Stimulated activated CD8-positive, alpha-beta memory T cell treated with anti-CD3 and anti-CD28 coated beads, Interleukin-15, amount 100 ng/mL, for 48 hours (primary cell): ENCODE data around the gene PALM.
"Not testable (repeated sequence)": the region's sequence is repeated elsewhere in the genome, so short reads cannot be mapped to it uniquely, and the experiment has no call there.

Source experiments
- DNase-seq, 2 donors: peaks; one replicate each; pipeline ENCODE4 v3.0.0-alpha.2; 2020; ENCODE audit warnings: low read depth in 2 of 2

PALM gene

GRCh38 chr19:709196-709964 is 645 bp downstream of the PALM start:
- no peak for DNase-seq

GRCh38 chr19:709965-710571 is 1.3 kb downstream of the PALM start:
- DNase-seq: no peak

GRCh38 chr19:710767-711166 is 2.0 kb downstream of the PALM start:
- DNase-seq: no peak

- no peak for DNase-seq
Measured at GRCh38 chr19:711254-711653, 2.5 kb downstream of the PALM start.

- no peak for DNase-seq
Measured at GRCh38 chr19:715347-715746, 6.6 kb downstream of the PALM start.

DNA sequence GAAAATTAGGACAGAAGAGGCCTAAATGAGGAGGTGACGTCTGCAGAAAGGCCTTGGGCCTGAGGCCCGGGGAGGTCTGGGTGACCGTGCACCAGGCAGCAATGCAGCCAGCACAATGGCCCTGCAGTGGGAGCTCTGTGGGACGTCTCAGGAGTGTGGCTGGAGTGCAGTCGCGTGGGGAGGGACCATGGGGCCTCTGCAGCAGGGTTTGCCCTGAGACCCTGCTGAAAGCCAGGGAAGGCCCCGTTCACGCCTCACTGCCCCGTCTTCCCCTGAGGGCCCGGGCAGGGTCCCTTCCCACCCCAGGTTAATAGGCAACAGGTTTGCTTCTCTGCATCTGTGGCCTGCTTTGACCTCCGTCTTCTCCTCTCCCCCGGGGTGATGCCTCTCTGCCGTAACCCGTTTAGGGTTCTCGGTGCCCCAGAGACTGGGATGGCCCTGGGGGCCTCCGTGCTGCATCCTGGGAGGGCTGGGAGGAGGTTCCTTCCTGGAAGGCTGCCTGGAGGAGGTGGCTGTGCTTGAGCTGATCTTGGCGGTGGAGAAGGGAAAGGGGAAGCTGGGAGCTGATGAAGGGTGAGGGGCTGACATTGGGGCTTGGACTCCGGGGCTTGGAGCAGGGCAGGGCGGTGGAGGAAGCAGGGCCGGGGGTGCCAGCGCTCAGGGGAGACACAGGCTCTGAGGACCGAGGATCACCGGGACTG is 9.7 kb downstream of the PALM start:
- DNase-seq: no peak

- no peak for DNase-seq
Measured at GRCh38 chr19:718991-719512, 10.3 kb downstream of the PALM start.

GRCh38 chr19:719636-720344 is 11.1 kb downstream of the PALM start:
- DNase-seq: no peak

DNA sequence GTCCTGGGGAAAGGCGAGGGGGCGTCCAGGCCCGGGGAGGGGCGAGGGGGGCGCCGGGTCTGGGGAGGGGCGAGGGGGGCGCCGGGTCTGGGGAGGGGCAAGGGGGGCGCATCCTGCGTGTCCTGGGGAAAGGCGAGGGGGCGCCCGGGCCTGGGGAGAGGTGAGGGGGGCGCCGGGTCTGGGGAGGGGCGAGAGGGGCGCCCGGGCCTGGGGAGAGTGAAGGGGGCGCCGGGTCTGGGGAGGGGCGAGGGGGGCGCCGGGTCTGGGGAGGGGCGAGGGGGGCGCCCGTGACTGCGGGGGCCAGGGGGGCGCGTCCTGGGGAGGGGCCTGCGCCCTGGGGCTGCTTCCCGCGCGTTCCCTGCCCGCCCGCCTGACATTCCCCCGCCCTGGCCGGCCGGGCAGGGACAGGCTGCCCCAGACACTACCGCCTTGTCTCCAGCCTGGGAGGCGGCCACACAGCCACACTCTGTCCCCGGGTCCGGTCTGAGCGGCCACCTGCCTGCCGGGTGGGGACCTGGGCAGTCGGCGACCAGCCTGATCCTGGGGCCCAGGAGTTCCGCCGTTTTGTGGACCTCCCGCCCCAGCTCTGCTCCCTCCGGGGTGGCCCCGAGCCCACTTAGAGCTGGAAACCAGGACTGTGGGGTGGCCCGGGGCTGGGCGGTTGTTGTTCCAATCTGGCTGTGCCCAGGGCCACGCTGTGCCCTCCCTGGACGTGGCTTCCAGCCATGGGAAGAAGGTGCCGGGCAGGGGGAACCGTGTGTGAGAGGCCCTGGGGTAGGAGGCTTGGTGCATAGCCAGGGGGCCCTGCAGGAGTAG is 11.8 kb downstream of the PALM start:
- no peak for DNase-seq

- DNase-seq: no peak
Measured at GRCh38 chr19:722553-723101, 13.9 kb downstream of the PALM start.

DNA sequence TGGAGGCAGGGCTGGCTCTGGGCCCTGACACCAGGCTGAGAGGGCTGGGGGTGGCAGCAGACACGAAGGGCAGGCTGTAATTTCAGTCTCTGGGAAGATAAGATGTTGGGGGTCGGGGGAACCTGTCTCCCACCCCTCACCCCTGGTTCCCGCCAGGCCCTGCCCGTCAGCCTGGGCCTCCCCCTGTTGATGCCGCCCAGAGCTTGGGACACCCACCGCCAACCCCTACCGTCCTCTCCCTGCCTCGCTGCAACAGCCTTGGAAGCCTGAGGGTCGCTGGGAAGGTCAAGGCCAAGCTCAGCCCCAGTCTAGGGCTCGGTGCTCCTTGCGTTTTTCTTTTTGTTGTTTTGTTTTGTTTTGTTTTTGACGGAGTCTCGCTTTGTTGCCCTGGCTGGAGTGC is 14.5 kb downstream of the PALM start:
- no peak for DNase-seq

DNA sequence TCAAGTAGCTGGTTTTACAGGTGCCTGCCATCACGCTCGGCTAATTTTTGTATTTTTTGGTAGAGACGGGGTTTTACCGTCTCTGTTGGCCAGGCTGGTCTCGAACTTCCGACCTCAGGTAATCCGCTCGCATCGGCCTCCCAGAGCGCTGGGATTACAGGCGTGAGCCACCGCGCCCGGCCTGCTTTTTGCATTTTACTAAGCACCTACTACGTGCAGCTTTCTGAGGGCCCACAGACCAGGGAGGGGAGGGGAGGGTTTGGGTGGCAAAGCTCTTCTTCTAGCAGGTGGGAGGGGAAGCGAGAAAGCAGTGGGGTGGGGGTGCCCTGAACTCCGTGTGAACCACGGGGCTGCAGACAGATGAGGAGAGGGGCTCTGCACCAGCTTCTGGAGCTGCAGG is 15.0 kb downstream of the PALM start:
- DNase-seq: no peak

DNA sequence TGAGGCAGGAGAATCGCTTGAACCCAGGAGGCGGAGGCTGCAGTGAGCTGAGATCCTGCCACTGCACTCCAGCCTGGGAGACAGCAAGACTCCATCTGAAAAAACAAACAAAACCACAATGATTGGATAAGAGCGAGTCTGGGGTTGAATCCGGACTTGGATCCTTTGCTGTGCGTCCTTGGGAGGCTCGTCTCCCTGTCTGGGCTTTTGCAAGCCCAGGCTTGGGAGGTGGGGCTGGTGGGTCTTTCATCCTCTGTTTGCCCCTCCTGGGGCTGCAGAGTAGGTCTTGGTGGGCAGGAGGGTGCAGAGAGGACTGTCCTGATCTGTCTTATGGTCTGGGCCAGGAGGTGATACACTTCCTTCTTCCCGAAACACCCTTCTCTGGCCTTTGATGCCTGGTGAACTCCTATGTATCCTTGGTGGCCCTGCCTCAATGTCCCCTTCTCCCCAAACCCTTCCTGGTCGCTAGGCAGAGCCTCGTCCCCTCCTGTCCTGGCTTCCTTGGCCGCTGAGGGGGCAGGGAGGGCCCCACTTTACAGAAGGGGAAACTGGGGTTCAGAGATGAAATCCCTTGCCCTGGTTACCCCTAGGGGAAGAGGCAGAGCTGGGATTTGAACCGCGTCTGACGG is 16.8 kb downstream of the PALM start:
- DNase-seq: no peak

- DNase-seq: no peak
Measured at GRCh38 chr19:726993-727956, 18.5 kb downstream of the PALM start.

GRCh38 chr19:728011-728410 is 19.3 kb downstream of the PALM start:
- DNase-seq: no peak

GRCh38 chr19:729564-729963 is 20.8 kb downstream of the PALM start:
- DNase-seq: not testable (repeated sequence)

GRCh38 chr19:729965-730668 is 21.4 kb downstream of the PALM start:
- no peak for DNase-seq

- DNase-seq: no peak
Measured at GRCh38 chr19:731000-731399, 22.3 kb downstream of the PALM start.
